Measurements from ENCODE around the gene EML4.

- TF ChIP-seq EZH2 (IDR thresholded peaks at IDR 0.05) = no peak
- no peak for TF ChIP-seq POLR2AphosphoS5 (IDR thresholded peaks at IDR 0.05; ENCODE audit: borderline replicate concordance, low read depth, low read length)
These were observed 176.8 kb downstream of the EML4 start for GRCh38 chr2:42345986-42346385.

Measured in SK-N-MC (cell line).